ENCODE results near the gene GPR158. TPM values are rescaled to one million over a fixed set of nuclear protein-coding genes. Genes with fewer than 3 reads are reported as not detected.
A peak's percentile ranks its signal among the peaks of the same experiment; 100 is the strongest.

GPR158 gene
- total RNA-seq, 1 experiment from 2014 or later: 2.1 TPM

GRCh38 chr10:25206693-25207414 is 32.1 kb downstream of the GPR158 start:
- DNase-seq (ENCODE audit: low read depth): no peak

- no peak for DNase-seq (ENCODE audit: low read depth)
Measured at GRCh38 chr10:25209618-25210017, 34.8 kb downstream of the GPR158 start.

- DNase-seq (ENCODE audit: low read depth): no peak
Measured at GRCh38 chr10:25210265-25210664, 35.5 kb downstream of the GPR158 start.

- DNase-seq (ENCODE audit: low read depth): no peak
Measured at GRCh38 chr10:25220156-25220555, 45.4 kb downstream of the GPR158 start.

DNA sequence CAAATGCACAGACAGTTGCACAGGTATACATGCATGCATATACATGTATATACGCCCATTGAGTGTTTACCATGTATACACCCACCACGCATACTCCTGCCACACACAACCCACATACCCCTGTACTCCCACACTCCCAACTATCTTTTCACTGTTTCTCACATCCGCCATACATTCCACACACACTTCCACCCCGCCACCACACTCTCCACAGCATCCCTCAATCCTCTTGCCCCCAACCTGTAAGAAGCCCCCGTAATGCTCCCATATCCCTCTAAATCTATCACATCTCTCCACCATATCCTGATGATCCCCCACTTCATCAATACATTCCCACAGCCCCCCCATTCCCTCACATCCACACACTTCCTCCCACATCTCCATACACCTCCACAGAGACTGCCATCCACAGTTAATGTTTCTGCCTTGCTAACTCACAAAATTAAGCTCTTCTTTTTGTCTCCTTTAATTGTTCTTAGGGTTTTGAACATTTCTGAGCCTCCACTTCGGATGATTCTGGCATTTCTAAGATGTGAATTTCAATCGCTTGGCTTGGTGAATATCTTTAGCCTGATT is 47.4 kb downstream of the GPR158 start:
- DNase-seq (ENCODE audit: low read depth): no peak

GRCh38 chr10:25226775-25227682 is 52.2 kb downstream of the GPR158 start:
- peak; percentile 22 for DNase-seq (ENCODE audit: low read depth)

GRCh38 chr10:25231751-25232150 is 57.0 kb downstream of the GPR158 start:
- no peak for DNase-seq (ENCODE audit: low read depth)

DNA sequence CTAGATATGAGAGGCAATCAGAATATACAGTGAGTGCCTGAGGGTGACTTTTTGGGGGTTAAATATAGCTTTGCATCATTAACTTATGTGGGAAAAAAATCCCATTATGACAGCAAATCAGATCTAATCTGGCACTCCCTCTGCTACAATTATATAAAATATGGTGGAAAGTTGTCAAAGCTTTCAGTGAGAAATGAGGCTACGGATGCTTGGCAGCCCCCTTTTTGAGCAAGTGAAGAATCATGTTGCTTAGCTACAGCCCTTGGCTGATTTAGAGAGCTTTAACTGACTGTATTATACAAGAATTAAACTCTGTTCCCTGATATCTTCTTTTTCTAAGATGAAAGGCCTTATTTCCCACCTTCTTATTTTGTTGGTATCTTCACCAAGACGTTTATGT is 57.4 kb downstream of the GPR158 start:
- DNase-seq (ENCODE audit: low read depth): no peak

DNA sequence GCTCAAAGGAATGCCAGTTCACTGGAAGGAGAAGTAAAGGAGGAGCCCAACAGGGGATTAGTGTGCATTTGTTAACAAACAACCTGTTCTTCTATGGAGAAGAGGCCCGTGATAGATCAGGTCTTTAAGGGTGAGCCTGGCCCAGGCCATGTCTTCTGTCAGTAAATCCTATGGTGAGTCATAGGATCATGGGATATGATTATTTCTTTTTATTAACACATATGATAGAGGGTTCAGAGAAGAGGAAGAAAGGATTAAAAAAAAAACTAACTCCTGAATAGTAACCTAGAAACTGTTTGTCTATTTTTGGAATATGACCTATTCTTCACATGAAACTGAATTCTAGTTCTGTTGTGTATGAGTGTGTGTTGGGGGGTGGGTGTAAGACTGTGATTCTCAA is 70.4 kb downstream of the GPR158 start:
- no peak for DNase-seq (ENCODE audit: low read depth)

- no peak for DNase-seq (ENCODE audit: low read depth)
Measured at GRCh38 chr10:25257646-25258045, 82.8 kb downstream of the GPR158 start.

DNA sequence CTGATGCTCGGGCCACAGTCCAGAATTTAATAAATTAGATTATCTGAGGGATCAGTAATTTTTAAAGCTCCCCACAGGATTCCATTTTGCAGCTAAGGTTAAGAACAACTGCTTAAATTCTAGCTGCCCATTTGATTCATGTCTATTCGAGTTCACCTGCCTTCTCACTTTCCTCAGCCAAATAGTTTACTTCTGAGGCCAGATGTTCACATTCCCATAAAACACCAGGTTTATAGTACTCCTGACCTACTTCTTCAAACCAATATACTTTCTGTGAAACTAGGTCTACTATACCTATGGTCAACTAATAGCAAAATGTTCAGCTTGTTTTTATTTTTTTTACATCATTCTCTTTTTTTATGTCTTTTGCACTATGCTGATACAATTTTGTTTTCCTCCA is 86.3 kb downstream of the GPR158 start:
- no peak for DNase-seq (ENCODE audit: low read depth)

DNA sequence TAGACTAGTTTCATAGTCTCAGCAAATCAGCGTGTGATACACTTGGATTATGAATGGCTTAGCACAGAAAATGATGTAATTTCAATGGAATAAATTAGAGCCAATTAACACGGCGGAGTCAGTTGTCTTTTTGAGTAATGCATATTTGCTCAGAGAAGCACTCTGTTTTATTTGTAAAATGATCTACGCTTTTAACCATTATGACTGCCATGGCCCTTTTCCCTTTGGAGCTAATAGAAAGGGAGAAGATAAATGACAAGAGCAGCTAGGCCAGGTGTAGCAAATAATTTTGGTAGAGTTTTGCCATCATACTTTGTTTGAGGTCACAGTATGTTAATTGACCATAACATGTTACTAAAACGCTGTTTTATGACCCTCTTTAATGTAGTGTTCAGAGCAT is 86.8 kb downstream of the GPR158 start:
- DNase-seq (ENCODE audit: low read depth): no peak

- DNase-seq (ENCODE audit: low read depth): no peak
Measured at GRCh38 chr10:25263931-25264330, 89.1 kb downstream of the GPR158 start.

- DNase-seq (ENCODE audit: low read depth): no peak
Measured at GRCh38 chr10:25278180-25278579, 103.4 kb downstream of the GPR158 start.

GRCh38 chr10:25280076-25280475 is 105.3 kb downstream of the GPR158 start:
- DNase-seq (ENCODE audit: low read depth): no peak

- DNase-seq (ENCODE audit: low read depth): no peak
Measured at GRCh38 chr10:25280573-25280972, 105.8 kb downstream of the GPR158 start.

- no peak for DNase-seq (ENCODE audit: low read depth)
Measured at GRCh38 chr10:25285809-25286208, 111.0 kb downstream of the GPR158 start.

- no peak for DNase-seq (ENCODE audit: low read depth)
Measured at GRCh38 chr10:25288181-25288580, 113.4 kb downstream of the GPR158 start.

DNA sequence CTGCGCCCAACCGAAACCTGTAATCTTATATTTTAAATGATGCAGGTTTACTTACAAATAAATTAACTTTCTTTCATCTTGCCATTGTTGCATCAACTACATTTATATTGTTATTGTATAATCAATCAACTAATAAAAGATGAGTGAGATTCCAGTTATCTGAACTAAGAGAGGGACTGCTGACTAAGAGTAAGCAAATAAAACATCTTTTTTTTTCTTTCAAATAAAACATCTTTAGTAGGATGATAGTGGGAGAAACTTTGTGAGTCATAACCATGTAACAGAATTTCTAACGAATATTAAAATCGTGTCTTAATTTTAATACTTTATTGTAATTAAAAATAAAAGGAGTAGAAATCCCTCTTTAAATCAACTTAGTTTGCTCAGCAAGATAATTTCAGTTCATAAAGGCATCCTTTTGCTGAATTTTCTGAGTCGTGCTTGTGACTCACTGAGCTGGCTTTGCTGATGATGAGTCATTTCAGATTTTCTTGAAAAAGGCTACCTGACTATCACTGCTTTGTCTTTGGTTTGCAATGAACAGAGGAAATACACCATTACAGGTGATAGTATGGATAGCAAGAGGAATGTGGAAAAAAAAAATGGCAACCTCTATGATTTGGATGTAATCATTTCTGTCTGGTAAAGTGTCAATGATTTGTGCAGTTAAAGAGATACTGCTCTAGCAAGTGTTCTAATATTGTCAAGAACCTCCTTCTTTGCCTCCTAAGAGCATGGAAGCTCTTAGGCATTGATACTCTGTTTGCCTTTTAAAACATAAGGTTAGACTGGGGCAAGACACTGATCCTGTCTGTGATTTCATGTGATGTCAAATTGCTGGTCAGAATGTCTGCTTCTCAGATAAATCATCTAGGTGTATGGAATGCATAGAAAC is 119.5 kb downstream of the GPR158 start:
- peak; percentile 11 for DNase-seq (ENCODE audit: low read depth)

DNA sequence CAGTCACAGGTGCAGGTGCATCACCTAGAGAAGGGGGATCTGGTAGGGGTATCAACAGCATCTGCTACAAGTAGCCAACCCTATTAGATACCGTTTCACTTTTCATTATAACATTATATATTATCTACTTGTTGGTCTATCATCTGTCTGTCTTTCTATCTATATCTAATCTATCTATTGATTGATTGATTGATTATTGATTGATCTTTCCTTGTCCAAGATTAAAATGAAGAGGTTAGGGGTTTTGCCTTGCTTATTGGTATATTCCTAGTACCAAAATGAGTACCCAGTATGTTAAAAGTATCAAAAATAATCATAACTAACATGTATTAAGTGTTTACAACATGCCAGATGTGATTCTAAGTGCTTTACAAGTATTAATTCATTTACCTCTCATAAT is 121.5 kb downstream of the GPR158 start:
- no peak for DNase-seq (ENCODE audit: low read depth)

DNA sequence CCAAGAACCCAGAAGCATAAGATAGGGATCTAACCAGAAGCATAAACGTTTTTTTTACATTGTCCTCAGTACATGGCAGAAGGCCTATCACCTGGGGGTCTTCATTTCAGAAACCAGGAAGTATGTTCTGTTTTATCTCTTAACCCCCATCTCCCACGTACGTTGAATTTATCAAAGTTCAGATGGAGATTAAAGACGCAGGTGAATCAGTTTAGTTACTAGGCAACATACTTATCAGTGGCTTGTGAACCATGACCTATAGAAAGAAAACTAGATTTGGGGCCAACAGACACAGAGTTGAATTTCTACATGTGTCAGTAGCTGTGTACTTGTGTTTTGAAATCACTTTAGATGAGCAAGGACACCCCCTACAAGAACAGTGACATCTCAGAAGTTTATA is 122.7 kb downstream of the GPR158 start:
- no peak for DNase-seq (ENCODE audit: low read depth)

Measured in LHCN-M2 (cell line).